ENCODE measurements around the gene PITHD1.
"Not testable (repeated sequence)": the region's sequence is repeated elsewhere in the genome, so short reads cannot be mapped to it uniquely, and the experiment has no call there.

The PITHD1 gene

GRCh38 chr1:23799570-23800399, 21.6 kb downstream of the PITHD1 start:
- DNase-seq = peak; percentile 48 to 57

DNA sequence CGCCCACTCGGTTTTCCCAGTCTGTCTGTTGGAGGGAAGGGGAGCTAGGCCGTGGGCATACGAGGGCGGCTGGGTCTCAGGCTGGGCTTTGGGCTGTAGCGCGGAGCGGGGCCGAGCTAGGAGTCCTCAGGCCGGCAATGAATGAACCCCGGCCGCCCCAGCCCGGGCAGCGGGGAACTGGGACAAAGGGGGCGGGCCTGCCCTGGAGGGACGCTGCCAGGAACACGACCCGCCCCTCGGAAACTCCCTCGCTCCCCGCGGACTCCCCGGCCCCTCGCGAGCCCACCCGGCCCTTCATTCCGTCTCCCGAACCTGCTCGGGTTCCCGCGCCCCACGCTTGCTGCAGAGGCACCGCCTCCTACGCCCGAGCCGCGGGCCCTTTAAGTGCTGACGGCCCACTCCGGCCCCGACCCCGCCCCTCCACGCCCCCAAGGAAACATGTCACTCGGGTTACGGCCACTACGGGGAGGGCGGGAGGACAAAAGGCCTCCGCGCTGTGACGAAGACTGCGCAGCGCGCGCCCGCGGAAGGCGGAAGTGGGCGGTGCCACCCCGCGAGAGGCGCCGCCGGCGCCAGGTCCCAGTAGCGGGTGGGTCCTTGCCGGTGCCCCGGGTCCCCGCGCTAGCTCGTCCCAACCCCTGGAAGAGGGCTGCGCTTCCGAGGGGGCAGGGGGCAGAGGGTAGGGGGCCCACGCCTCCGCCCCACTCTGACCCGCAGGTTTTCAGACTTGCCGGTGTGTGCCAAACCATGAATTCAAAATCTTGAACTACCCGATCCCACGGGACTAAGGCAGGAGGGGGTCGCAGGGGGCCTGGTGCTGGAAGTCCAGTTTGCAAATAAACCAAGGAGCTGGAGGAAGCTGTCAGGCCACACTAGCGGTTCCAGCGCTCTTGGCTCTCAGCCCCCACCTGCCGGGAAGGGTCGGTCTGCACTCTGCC, 22.5 kb downstream of the PITHD1 start, which contains the start of gene GALE:
GALE (minus strand) TSS at position 355 of the 938 bp plus-strand sequence. CDS start 1,747 bp downstream, outside the sequence.
- DNase-seq = peak; percentile 95 to 97

- no peak for DNase-seq
Measured at GRCh38 chr1:23801338-23801748, 23.1 kb downstream of the PITHD1 start.

DNA sequence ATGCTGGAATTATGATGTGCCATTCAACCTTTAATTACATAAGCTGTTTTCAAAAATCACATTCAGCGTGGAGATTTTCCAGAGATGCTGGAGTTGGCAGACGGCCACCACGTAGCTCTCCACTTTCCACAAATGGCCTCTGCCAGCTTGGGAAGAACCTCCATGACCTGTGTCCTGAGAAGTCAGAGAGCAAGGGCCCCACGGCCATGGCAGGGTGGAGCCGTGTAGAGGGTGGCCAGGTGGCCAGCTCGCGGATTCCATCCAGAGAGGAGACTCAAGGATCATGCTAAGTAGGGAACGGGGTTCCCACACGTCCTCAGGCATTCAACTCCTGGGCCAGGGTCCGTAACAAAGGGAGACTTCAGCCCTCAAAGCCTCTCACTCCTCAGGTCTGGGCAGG, 23.7 kb downstream of the PITHD1 start:
- no peak for DNase-seq

- not testable (repeated sequence) for DNase-seq
Measured at GRCh38 chr1:23802809-23803342, 24.7 kb downstream of the PITHD1 start.

- DNase-seq = no peak
Measured at GRCh38 chr1:23803674-23804073, 25.5 kb downstream of the PITHD1 start.

- DNase-seq = peak; percentile 42 to 55
Measured at GRCh38 chr1:23804183-23804835, 26.1 kb downstream of the PITHD1 start.

DNA sequence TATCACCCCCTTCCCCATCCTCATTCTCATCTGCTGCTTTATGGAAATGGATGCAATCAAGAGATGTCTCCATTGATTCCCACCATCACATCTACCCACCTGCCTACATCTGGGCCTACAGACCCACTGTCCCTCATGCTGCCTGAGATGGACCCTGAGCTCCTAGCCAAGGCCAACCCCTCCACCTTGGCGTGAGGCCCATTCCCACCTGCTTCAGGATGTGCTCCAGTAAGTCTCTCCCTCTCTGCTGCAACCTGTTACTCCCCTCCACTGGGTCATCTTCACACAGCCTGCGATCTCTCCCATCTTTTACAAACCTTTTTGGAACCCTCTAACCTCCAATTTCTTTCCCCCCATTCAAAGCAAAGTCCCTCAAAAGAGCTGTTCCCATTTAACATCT, 26.8 kb downstream of the PITHD1 start:
- DNase-seq = no peak

DNA sequence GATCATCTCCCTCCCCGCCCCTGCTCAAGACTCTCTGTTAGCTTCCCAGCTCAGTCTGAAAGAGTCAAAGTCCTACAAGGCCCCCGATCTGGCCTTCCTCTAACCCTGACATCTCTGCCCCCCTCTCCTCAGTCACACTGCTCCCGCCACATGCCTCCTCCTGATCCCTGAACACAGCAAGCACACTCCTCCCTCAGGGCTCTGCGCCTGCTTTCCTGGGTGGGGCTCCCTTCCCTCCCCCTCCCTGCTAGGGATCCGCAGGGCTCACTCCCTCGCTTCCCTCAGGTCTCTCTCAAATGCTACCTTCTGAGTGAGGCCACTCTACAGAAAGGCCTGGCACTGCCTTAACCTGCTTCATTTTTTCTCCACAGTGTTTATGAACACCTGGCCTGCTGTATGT, 28.1 kb downstream of the PITHD1 start:
- DNase-seq = no peak

DNA sequence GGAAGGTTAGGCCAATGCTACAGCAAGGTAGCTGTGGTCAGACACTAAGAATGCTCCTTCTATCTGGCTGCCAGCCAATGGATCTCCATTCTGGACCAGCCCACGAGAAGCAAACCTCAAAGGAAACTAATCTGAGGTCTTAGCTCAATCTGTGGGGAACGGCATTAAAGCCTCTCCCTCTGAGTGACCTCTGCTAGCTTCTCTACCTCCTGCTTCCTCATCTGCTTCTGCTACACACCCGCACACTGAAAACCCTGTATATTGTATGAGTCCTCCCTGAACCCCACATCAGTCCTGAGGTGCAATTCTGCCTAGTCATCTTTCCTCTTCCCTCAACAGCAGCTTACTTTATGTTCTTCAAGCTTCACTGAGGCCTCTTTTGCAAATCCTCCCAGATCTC, 29.2 kb downstream of the PITHD1 start:
- peak; percentile 43 to 45 for DNase-seq

DNA sequence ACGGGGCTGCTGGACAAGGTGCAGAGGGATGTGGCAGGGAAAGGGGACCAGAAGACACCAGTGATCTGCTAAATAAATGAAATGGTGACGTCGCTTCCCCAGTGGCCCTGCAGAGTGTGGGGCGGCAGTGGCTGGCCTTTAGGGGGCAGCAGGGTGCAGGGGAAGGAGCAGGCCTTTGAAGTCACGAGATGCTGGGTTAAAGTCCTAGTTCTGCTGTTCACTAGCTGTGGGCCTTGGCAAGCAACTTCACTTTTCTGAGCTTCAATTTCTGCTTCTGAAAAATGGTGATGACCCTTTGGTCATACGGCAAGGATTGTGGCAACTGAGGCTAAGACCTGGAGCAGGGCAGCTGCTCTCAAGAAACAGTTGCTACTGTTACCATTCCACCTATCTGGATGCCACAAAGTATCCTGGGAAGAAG, 31.5 kb downstream of the PITHD1 start:
- peak; percentile 95 for DNase-seq

GRCh38 chr1:23810818-23811540, 32.8 kb downstream of the PITHD1 start:
- peak; percentile 89 to 90 for DNase-seq

DNA sequence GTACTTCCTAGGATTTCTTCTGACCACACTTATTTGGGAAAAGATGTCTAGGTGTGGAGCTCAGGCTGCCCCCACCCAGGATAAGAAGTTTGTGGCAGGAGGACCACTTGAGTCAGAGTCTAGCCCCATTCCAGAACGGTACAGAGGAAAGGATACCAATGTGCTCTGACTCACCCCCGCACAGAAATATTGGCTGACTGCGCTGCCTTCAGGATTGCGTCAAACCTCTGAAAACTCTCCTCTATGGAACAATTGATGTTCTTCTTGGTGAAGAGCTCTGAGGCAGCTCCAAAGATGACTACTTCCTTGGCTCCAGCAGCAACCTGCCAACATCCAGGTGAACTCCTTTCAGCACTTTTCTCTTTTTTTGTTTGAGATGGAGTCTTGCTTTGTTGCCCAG, 35.8 kb downstream of the PITHD1 start:
- DNase-seq = no peak

DNA sequence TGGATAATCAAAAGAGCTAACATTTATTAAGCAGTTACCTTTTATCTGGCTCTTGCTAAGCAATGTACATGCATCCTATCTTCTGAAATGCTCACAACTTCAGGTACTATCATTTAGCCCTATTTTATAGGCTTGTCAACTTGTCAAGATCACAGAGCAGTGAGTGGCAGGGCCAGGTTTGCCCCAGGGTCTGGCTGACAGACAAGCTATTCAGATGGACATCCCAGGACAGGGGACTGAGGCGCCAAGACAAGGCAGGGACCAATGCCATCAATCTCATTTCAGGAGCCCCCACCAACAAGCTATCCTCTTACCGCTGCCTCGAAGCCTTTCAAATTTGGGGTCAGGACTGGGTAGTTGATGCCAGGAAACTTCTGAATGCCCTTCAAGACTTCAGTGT, 38.1 kb downstream of the PITHD1 start:
- DNase-seq = no peak

DNA sequence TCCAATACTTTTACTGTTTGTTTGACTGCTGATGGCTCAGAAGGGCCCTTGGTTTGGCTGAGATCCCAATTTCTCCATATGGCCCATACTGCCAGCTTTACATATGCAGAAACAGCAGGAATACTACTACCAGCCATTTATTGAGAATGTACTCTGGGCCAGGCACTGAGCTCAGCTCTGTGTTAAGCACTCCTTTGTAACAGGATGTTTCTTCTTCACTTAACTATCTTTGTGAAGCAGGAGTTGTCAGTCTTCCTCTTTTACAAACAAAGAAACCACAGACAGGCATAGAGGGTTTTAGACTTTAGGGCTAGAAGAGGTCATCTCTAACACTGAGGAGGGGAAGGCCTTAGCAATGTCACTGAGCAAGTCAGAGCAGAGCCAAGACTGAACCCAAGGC, 38.7 kb downstream of the PITHD1 start:
- DNase-seq = no peak

DNA sequence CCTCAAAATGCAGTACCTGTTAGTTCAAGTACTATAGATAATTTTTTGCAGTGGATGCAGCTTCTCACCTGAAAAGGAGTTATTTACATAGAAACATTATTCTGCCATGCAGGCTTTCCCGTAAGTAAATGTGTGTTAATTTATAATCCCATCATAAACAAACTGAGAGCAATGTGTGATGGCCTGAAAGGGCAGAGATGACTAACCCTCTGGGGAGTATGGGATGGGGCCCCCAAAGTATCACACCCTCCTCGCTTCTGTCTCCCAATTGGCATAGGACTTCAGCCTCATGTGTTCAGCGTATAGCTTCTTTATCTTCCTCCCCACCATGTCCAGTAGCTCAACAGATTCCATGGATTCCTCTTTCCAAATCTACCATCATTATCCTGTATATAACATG, 39.4 kb downstream of the PITHD1 start:
- no peak for DNase-seq

GRCh38 chr1:23823767-23824166, 45.5 kb downstream of the PITHD1 start:
- DNase-seq = no peak

DNA sequence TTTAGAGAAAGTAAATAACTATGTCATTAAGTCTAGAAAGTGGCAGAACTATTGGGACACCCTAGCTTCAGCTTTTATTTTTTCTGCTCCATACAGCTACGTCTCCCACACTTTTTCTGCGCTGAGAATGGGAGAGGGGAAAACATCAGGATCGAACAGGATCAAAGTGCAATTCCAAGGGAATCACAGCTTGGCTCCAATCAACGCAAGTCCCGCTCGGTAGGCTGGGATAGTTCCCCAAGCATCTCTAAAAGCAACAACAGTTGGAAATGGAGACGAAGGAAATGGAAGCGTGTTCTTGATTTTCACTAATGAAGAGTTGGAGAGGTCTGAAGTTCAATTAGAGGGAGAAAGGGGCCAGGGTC, 46.5 kb downstream of the PITHD1 start:
- DNase-seq = peak in 1 of 2 donors; percentile 22

- peak; percentile 94 to 95 for DNase-seq
Measured at GRCh38 chr1:23825076-23825761, 47.0 kb downstream of the PITHD1 start, which contains the start of gene HMGCL. HMGCL (minus strand) TSS chr1:23825429; CDS start chr1:23825415, 14 bp downstream.

DNA sequence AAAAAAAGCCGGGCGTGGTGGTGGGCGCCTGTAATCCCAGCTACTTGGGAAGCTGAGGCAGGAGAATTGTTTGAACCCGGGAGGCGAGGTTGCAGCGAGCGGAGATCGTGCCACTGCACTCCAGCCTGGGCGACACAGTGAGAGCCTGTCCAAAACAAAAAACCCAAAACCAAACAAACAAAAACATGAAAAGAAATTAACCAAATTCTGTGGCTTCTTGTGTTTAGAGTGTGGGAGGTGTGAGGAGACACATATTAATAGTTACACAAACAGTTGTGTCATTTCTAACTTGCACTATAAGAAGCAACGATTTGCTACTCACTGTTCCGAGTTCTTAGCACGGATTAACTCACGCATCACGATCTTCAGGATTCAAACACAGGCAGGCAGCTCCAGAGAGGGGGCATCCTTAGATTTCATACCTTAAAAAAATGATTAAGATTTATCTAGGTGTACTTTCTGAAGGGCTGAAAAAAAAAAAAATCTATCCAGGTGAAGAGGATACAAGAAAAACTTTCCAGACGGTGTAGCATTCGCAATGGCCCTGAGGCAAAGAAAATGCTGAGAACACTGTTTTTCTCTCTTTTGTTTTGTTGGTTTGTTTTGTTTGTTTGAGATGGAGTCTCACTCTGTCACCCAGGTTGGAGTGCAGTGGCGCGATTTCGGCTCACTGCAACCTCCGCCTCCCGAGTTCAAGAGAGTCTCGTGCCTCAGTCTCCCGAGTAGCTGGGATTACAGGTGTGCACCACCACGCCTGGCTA, 47.7 kb downstream of the PITHD1 start:
- peak in 1 of 2 donors; percentile 19 for DNase-seq
